Natural killer cell (primary cell): Measurements from ENCODE around the gene HABP2. TPM values are rescaled to one million over a fixed set of nuclear protein-coding genes. Genes with fewer than 3 reads are reported as not detected.

Experiments used
- ATAC-seq, 3 donors: fragments of 150-1000 bp in 2 of 3; fragments of 200-7000 bp in 1 of 3; cut with Tn5 transposase; 1 replicate in 1 of 3; 2 replicates in 2 of 3; pipeline ENCODE4 v1.10.0; 2021; ENCODE audit warnings: mild to moderate bottlenecking in 2 of 3, moderate library complexity in 2 of 3
- DNase-seq, 2 donors: peaks; one replicate each; pipeline versions ENCODE4 v3.0.0 to v3.0.0-alpha.2; 2013 to 2021; ENCODE audit warnings: mixed read lengths in 1 of 2
- H3K27ac ChIP-seq: one replicate; pipeline ENCODE4 v1.5.1; 2013; ENCODE audit warnings: mild to moderate bottlenecking, low read length
- H3K27me3 ChIP-seq: one replicate; pipeline ENCODE4 v1.6.1; 2013; ENCODE audit warnings: low read length; ENCODE audit not compliant: control insufficient read depth, insufficient read depth
- H3K36me3 ChIP-seq: one replicate; pipeline ENCODE4 v1.6.1; 2013; ENCODE audit warnings: low read length; ENCODE audit not compliant: control insufficient read depth, insufficient read depth
- H3K4me1 ChIP-seq: one replicate; pipeline ENCODE4 v1.6.1; 2013; ENCODE audit warnings: low read length; ENCODE audit not compliant: control insufficient read depth, insufficient read depth
- H3K4me3 ChIP-seq: one replicate; pipeline ENCODE4 v1.5.1; 2013; ENCODE audit warnings: low read length
- H3K9me3 ChIP-seq: one replicate; pipeline ENCODE4 v1.6.1; 2013; ENCODE audit warnings: low read length; ENCODE audit not compliant: control insufficient read depth, insufficient read depth
- H3K27ac Mint-ChIP-seq, 2 donors: one replicate each; pipeline ENCODE4 v1.8.0; 2022; ENCODE audit warnings: mild to moderate bottlenecking in 2 of 2, mixed read lengths in 2 of 2, moderate library complexity in 1 of 2
- H3K27me3 Mint-ChIP-seq, 2 donors: one replicate each; pipeline ENCODE4 v1.8.0; 2022; ENCODE audit warnings: low read depth in 2 of 2, mixed read lengths in 2 of 2
- H3K36me3 Mint-ChIP-seq: one replicate; pipeline ENCODE4 v1.8.0; 2022; ENCODE audit warnings: mixed read lengths
- H3K4me1 Mint-ChIP-seq, 2 donors: one replicate each; pipeline ENCODE4 v1.8.0; 2022; ENCODE audit warnings: mixed read lengths in 2 of 2
- H3K4me3 Mint-ChIP-seq: one replicate; pipeline ENCODE4 v1.8.0; 2022; ENCODE audit warnings: mild to moderate bottlenecking, moderate library complexity, mixed read lengths
- H3K9me3 Mint-ChIP-seq, 2 donors: one replicate each; pipeline ENCODE4 v1.8.0; 2022; ENCODE audit warnings: mixed read lengths in 2 of 2
- WGBS: methylation state at CpG from one replicate; pipeline ENCODE4 v1.1.7; 2013; ENCODE audit warnings: missing lambda C conversion rate; ENCODE audit not compliant: insufficient coverage; 5-methylcytosine and 5-hydroxymethylcytosine counted together
- intact Hi-C: fragments of 100-400 bp; cut with micrococcal nuclease; formaldehyde crosslinking; loops from one replicate; pipeline ENCODE4 v1.14.2; 2022
- total RNA-seq, 4 donors: library from RNA; stranded (reverse); fragments of 120-200 nt in 1 of 4; gene quantifications; one replicate each; pipeline versions ENCODE4 v1.2.3 to v1.2.4, GENCODE V29; 2013 to 2022
- TF ChIP-seq, protein P1 (sequence below): fragments of 200-600 bp; IDR thresholded peaks from one replicate; pipeline ENCODE4 v1.8.0; 2022; ENCODE audit warnings: antibody characterized with exemption

HABP2 gene
- total RNA-seq, 3 donors from 2014 or later (not counting 1 experiment from before 2014, with no cell fraction given) = not detected

- intact Hi-C loops = no loop called here
- WGBS = 59% methylated on average over 9 of the region's 9 CpGs
- Mint-ChIP-seq H3K9me3 (no peaks in the 10 kb centered on the region), H3K36me3 (no peaks in the 10 kb centered on the region), H3K27me3 (peaks cover 11 to 19% of the 10 kb centered on the region in 2 donors), H3K4me1 (peaks cover under 1 to 2% of the 10 kb centered on the region in 2 donors), H3K27ac (no peak overlapping the region), H3K4me3 (no peak overlapping the region)
- Histone ChIP-seq H3K27ac (no peak overlapping the region), H3K4me3 (no peak overlapping the region), H3K27me3 (no peaks in the 10 kb centered on the region), H3K36me3 (no peaks in the 10 kb centered on the region), H3K4me1 (no peaks in the 10 kb centered on the region), H3K9me3 (no peaks in the 10 kb centered on the region)
- ATAC-seq (no peak), DNase-seq (no peak)
- TF ChIP-seq, protein P1, sequence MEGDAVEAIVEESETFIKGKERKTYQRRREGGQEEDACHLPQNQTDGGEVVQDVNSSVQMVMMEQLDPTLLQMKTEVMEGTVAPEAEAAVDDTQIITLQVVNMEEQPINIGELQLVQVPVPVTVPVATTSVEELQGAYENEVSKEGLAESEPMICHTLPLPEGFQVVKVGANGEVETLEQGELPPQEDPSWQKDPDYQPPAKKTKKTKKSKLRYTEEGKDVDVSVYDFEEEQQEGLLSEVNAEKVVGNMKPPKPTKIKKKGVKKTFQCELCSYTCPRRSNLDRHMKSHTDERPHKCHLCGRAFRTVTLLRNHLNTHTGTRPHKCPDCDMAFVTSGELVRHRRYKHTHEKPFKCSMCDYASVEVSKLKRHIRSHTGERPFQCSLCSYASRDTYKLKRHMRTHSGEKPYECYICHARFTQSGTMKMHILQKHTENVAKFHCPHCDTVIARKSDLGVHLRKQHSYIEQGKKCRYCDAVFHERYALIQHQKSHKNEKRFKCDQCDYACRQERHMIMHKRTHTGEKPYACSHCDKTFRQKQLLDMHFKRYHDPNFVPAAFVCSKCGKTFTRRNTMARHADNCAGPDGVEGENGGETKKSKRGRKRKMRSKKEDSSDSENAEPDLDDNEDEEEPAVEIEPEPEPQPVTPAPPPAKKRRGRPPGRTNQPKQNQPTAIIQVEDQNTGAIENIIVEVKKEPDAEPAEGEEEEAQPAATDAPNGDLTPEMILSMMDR = no peak
Observed at GRCh38 chr10:113557903-113558321, 5.1 kb downstream of the HABP2 start.

DNA sequence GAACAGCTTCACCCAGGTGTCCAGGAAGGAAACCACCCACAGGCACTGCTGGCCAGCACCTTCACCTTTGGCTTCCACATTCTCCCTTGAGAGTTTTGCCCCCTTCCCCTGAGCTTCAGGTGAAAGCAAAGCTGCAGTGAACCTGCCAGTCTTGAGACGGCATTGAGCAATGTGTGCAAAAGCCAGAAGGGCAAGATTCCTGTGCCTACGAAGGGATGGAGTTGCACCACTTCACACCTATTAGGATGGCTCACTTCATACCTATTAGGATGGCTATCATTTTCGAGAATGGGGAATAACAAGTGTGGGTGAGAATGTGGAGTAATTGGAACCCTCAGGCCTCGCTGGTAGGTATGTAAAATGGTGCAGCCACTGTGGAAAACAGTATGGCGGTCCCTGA, 7.2 kb downstream of the HABP2 start:
- ATAC-seq = no peak
- TF ChIP-seq, protein P1 = no peak
- no peak overlapping the region for H3K27ac Mint-ChIP-seq

GRCh38 chr10:113561214-113561613, 8.4 kb downstream of the HABP2 start:
- TF ChIP-seq, protein P1 = no peak

More for the DNA sequence above, 7.2 kb downstream of the HABP2 start:
- no peak overlapping the region for H3K27ac ChIP-seq
- peaks cover 3 to 12% of the 10 kb centered on the region in 2 donors for H3K27me3 Mint-ChIP-seq
- H3K36me3 Mint-ChIP-seq = no peaks in the 10 kb centered on the region
- no peaks in the 10 kb centered on the region for H3K9me3 ChIP-seq
- intact Hi-C loops = no loop called here
- H3K4me1 Mint-ChIP-seq = peaks cover 7 to 10% of the 10 kb centered on the region in 2 donors
- H3K4me3 ChIP-seq = no peak overlapping the region
- no peaks in the 10 kb centered on the region for H3K9me3 Mint-ChIP-seq
- no peaks in the 10 kb centered on the region for H3K27me3 ChIP-seq
- H3K4me3 Mint-ChIP-seq = no peak overlapping the region
- H3K36me3 ChIP-seq = no peaks in the 10 kb centered on the region
- WGBS = 75% methylated on average over 4 of the region's 5 CpGs
- peaks cover 4% of the 10 kb centered on the region for H3K4me1 ChIP-seq
- DNase-seq = no peak

DNA sequence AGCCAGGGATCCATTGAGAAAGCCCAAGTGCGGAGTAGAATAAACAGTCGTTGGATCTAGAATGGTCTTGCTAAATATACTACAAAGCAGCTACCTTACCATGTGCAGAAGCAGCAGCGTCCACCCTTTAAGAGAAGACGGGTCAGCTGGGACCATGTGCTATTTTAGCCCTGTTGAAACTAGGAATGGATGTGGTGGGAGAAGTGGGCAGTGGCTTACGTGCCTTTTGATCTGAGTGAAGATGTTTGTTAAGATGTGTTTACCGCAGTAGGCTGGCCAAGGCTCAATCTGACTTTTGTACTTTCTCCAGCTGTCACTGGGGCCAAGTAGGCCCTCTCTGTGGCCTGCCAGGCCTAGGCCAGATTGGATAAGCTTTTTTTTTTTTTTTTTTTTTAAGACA, 9.2 kb downstream of the HABP2 start:
- ATAC-seq (no peak), DNase-seq (no peak)
- WGBS = 93% methylated on average over 6 of the region's 6 CpGs
- Histone ChIP-seq H3K27me3 (no peaks in the 10 kb centered on the region), H3K9me3 (no peaks in the 10 kb centered on the region), H3K4me3 (no peak overlapping the region), H3K4me1 (peaks cover 4% of the 10 kb centered on the region), H3K36me3 (no peaks in the 10 kb centered on the region), H3K27ac (no peak overlapping the region)
- TF ChIP-seq, protein P1 = no peak
- no peak overlapping the region for H3K27ac Mint-ChIP-seq
- intact Hi-C loops = no loop called here
- H3K4me1 Mint-ChIP-seq = peaks cover 7 to 10% of the 10 kb centered on the region in 2 donors
- peaks cover 3 to 8% of the 10 kb centered on the region in 2 donors for H3K27me3 Mint-ChIP-seq
- no peak overlapping the region for H3K4me3 Mint-ChIP-seq
- no peaks in the 10 kb centered on the region for H3K9me3 Mint-ChIP-seq
- no peaks in the 10 kb centered on the region for H3K36me3 Mint-ChIP-seq

More at GRCh38 chr10:113561214-113561613, 8.4 kb downstream of the HABP2 start:
- peaks cover 3 to 12% of the 10 kb centered on the region in 2 donors for H3K27me3 Mint-ChIP-seq
- H3K36me3 Mint-ChIP-seq = no peaks in the 10 kb centered on the region
- H3K27ac ChIP-seq = no peak overlapping the region
- no peak for DNase-seq
- peaks cover 4% of the 10 kb centered on the region for H3K4me1 ChIP-seq
- no peaks in the 10 kb centered on the region for H3K36me3 ChIP-seq
- peaks cover 7 to 10% of the 10 kb centered on the region in 2 donors for H3K4me1 Mint-ChIP-seq
- H3K9me3 ChIP-seq = no peaks in the 10 kb centered on the region
- no peak overlapping the region for H3K27ac Mint-ChIP-seq
- H3K4me3 ChIP-seq = no peak overlapping the region
- 78% methylated on average over 3 of the region's 3 CpGs for WGBS
- no peak overlapping the region for H3K4me3 Mint-ChIP-seq
- ATAC-seq = no peak
- H3K9me3 Mint-ChIP-seq = no peaks in the 10 kb centered on the region
- intact Hi-C loops = no loop called here
- no peaks in the 10 kb centered on the region for H3K27me3 ChIP-seq
